Measurements from ENCODE around the gene SLC6A6.
A peak's percentile ranks its signal among the peaks of the same experiment; 100 is the strongest.

SLC6A6 gene

GRCh38 chr3:14521611-14522010 is 119.2 kb downstream of the SLC6A6 start:
- DNase-seq: no peak

GRCh38 chr3:14522129-14522691 is 119.8 kb downstream of the SLC6A6 start:
- DNase-seq: no peak
- WGBS (ENCODE audit: extremely low coverage, insufficient coverage, low lambda C conversion rate): no CpG with 5 or more reads among the region's 16 CpGs
- Histone ChIP-seq H3K36me3 (ENCODE audit: control insufficient read depth, insufficient read depth, low read length) (no peaks in the 10 kb centered on the region), H2BK5ac (ENCODE audit: low read length) (no peak overlapping the region), H3K4me1 (ENCODE audit: control insufficient read depth, low read depth, low read length) (peaks cover 4% of the 10 kb centered on the region), H2BK15ac (replicated peaks; ENCODE audit: low read depth) (no peak overlapping the region), H3K79me1 (ENCODE audit: low read length) (no peaks in the 10 kb centered on the region), H3K79me2 (ENCODE audit: control insufficient read depth, insufficient read depth, low read length) (no peaks in the 10 kb centered on the region), H3K27me3 (ENCODE audit: insufficient read depth, low read length, poor library complexity) (no peaks in the 10 kb centered on the region), H2BK120ac (ENCODE audit: low read depth, low read length) (no peak overlapping the region), H3K23ac (ENCODE audit: low read length) (no peak overlapping the region), H4K8ac (ENCODE audit: low read depth, low read length) (no peak overlapping the region), H2AK5ac (ENCODE audit: low read length) (no peak overlapping the region), H3K9ac (ENCODE audit: low read length) (no peak overlapping the region), H3K56ac (ENCODE audit: low read length) (no peak overlapping the region), H3K27ac (ENCODE audit: low read depth, low read length) (no peak overlapping the region), H3K18ac (ENCODE audit: low read length) (no peak overlapping the region), H3K4me2 (ENCODE audit: low read length) (no peak overlapping the region), H4K5ac (ENCODE audit: low read length) (no peak overlapping the region), H3K4me3 (ENCODE audit: low read length) (no peak overlapping the region), H3K4ac (ENCODE audit: low read depth, low read length) (no peak overlapping the region)

More at GRCh38 chr3:14521611-14522010, 119.2 kb downstream of the SLC6A6 start:
- no peak overlapping the region for H2BK5ac ChIP-seq (ENCODE audit: low read length)
- H3K79me2 ChIP-seq (ENCODE audit: control insufficient read depth, insufficient read depth, low read length): no peaks in the 10 kb centered on the region
- no peak overlapping the region for H2BK15ac ChIP-seq (replicated peaks; ENCODE audit: low read depth)
- H3K9ac ChIP-seq (ENCODE audit: low read length): no peak overlapping the region
- H3K79me1 ChIP-seq (ENCODE audit: low read length): no peaks in the 10 kb centered on the region
- no peak overlapping the region for H2AK5ac ChIP-seq (ENCODE audit: low read length)
- H3K4me1 ChIP-seq (ENCODE audit: control insufficient read depth, low read depth, low read length): peaks cover 4% of the 10 kb centered on the region
- H3K18ac ChIP-seq (ENCODE audit: low read length): no peak overlapping the region
- no peak overlapping the region for H4K8ac ChIP-seq (ENCODE audit: low read depth, low read length)
- no peaks in the 10 kb centered on the region for H3K36me3 ChIP-seq (ENCODE audit: control insufficient read depth, insufficient read depth, low read length)
- H3K27me3 ChIP-seq (ENCODE audit: insufficient read depth, low read length, poor library complexity): no peaks in the 10 kb centered on the region
- no CpG with 5 or more reads among the region's 12 CpGs for WGBS (ENCODE audit: extremely low coverage, insufficient coverage, low lambda C conversion rate)
- no peak overlapping the region for H2BK120ac ChIP-seq (ENCODE audit: low read depth, low read length)
- H3K27ac ChIP-seq (ENCODE audit: low read depth, low read length): no peak overlapping the region
- no peak overlapping the region for H4K5ac ChIP-seq (ENCODE audit: low read length)
- no peak overlapping the region for H3K4ac ChIP-seq (ENCODE audit: low read depth, low read length)
- H3K4me2 ChIP-seq (ENCODE audit: low read length): no peak overlapping the region
- peak overlapping the region; percentile 45 for H3K23ac ChIP-seq (ENCODE audit: low read length)
- no peak overlapping the region for H3K4me3 ChIP-seq (ENCODE audit: low read length)
- H3K56ac ChIP-seq (ENCODE audit: low read length): no peak overlapping the region

GRCh38 chr3:14522768-14523167 is 120.4 kb downstream of the SLC6A6 start:
- Histone ChIP-seq H4K8ac (ENCODE audit: low read depth, low read length) (no peak overlapping the region), H3K36me3 (ENCODE audit: control insufficient read depth, insufficient read depth, low read length) (no peaks in the 10 kb centered on the region), H3K4me3 (ENCODE audit: low read length) (no peak overlapping the region), H2BK5ac (ENCODE audit: low read length) (no peak overlapping the region), H3K4me1 (ENCODE audit: control insufficient read depth, low read depth, low read length) (peaks cover 4% of the 10 kb centered on the region), H3K56ac (ENCODE audit: low read length) (no peak overlapping the region), H4K5ac (ENCODE audit: low read length) (no peak overlapping the region), H3K79me2 (ENCODE audit: control insufficient read depth, insufficient read depth, low read length) (no peaks in the 10 kb centered on the region), H2AK5ac (ENCODE audit: low read length) (no peak overlapping the region), H2BK120ac (ENCODE audit: low read depth, low read length) (no peak overlapping the region), H3K23ac (ENCODE audit: low read length) (no peak overlapping the region), H3K9ac (ENCODE audit: low read length) (no peak overlapping the region), H3K79me1 (ENCODE audit: low read length) (no peaks in the 10 kb centered on the region), H3K4me2 (ENCODE audit: low read length) (no peak overlapping the region), H3K4ac (ENCODE audit: low read depth, low read length) (no peak overlapping the region), H3K18ac (ENCODE audit: low read length) (no peak overlapping the region), H2BK15ac (replicated peaks; ENCODE audit: low read depth) (no peak overlapping the region), H3K27me3 (ENCODE audit: insufficient read depth, low read length, poor library complexity) (no peaks in the 10 kb centered on the region), H3K27ac (ENCODE audit: low read depth, low read length) (no peak overlapping the region)
- DNase-seq: no peak
- WGBS (ENCODE audit: extremely low coverage, insufficient coverage, low lambda C conversion rate): no CpG with 5 or more reads among the region's 12 CpGs

- peaks cover 4% of the 10 kb centered on the region for H3K4me1 ChIP-seq (ENCODE audit: control insufficient read depth, low read depth, low read length)
- H3K9ac ChIP-seq (ENCODE audit: low read length): no peak overlapping the region
- H3K4me3 ChIP-seq (ENCODE audit: low read length): no peak overlapping the region
- H3K4me2 ChIP-seq (ENCODE audit: low read length): no peak overlapping the region
- H4K5ac ChIP-seq (ENCODE audit: low read length): no peak overlapping the region
- H3K79me1 ChIP-seq (ENCODE audit: low read length): no peaks in the 10 kb centered on the region
- H2AK5ac ChIP-seq (ENCODE audit: low read length): no peak overlapping the region
- no peaks in the 10 kb centered on the region for H3K36me3 ChIP-seq (ENCODE audit: control insufficient read depth, insufficient read depth, low read length)
- no peak overlapping the region for H3K27ac ChIP-seq (ENCODE audit: low read depth, low read length)
- no peak for DNase-seq
- H3K79me2 ChIP-seq (ENCODE audit: control insufficient read depth, insufficient read depth, low read length): no peaks in the 10 kb centered on the region
- H4K8ac ChIP-seq (ENCODE audit: low read depth, low read length): no peak overlapping the region
- WGBS (ENCODE audit: extremely low coverage, insufficient coverage, low lambda C conversion rate): no CpG with 5 or more reads among the region's 7 CpGs
- H2BK15ac ChIP-seq (replicated peaks; ENCODE audit: low read depth): no peak overlapping the region
- H2BK120ac ChIP-seq (ENCODE audit: low read depth, low read length): no peak overlapping the region
- no peak overlapping the region for H2BK5ac ChIP-seq (ENCODE audit: low read length)
- H3K56ac ChIP-seq (ENCODE audit: low read length): no peak overlapping the region
- H3K23ac ChIP-seq (ENCODE audit: low read length): no peak overlapping the region
- no peaks in the 10 kb centered on the region for H3K27me3 ChIP-seq (ENCODE audit: insufficient read depth, low read length, poor library complexity)
- H3K18ac ChIP-seq (ENCODE audit: low read length): no peak overlapping the region
- no peak overlapping the region for H3K4ac ChIP-seq (ENCODE audit: low read depth, low read length)
Observed at GRCh38 chr3:14523792-14524191, 121.4 kb downstream of the SLC6A6 start.

- Histone ChIP-seq H3K56ac (ENCODE audit: low read length) (no peak overlapping the region), H3K18ac (ENCODE audit: low read length) (no peak overlapping the region), H3K4ac (ENCODE audit: low read depth, low read length) (no peak overlapping the region), H2BK5ac (ENCODE audit: low read length) (no peak overlapping the region), H3K27ac (ENCODE audit: low read depth, low read length) (no peak overlapping the region), H4K5ac (ENCODE audit: low read length) (no peak overlapping the region), H3K4me1 (ENCODE audit: control insufficient read depth, low read depth, low read length) (peaks cover 4% of the 10 kb centered on the region), H3K79me1 (ENCODE audit: low read length) (no peaks in the 10 kb centered on the region), H2BK120ac (ENCODE audit: low read depth, low read length) (no peak overlapping the region), H2BK15ac (replicated peaks; ENCODE audit: low read depth) (no peak overlapping the region), H3K9ac (ENCODE audit: low read length) (no peak overlapping the region), H3K27me3 (ENCODE audit: insufficient read depth, low read length, poor library complexity) (no peaks in the 10 kb centered on the region), H3K36me3 (ENCODE audit: control insufficient read depth, insufficient read depth, low read length) (no peaks in the 10 kb centered on the region), H4K8ac (ENCODE audit: low read depth, low read length) (no peak overlapping the region), H2AK5ac (ENCODE audit: low read length) (no peak overlapping the region), H3K4me2 (ENCODE audit: low read length) (no peak overlapping the region), H3K23ac (ENCODE audit: low read length) (no peak overlapping the region), H3K79me2 (ENCODE audit: control insufficient read depth, insufficient read depth, low read length) (no peaks in the 10 kb centered on the region), H3K4me3 (ENCODE audit: low read length) (no peak overlapping the region)
- DNase-seq: no peak
- no CpG with 5 or more reads among the region's 14 CpGs for WGBS (ENCODE audit: extremely low coverage, insufficient coverage, low lambda C conversion rate)
Observed at GRCh38 chr3:14524311-14524711, 121.9 kb downstream of the SLC6A6 start.
